MM.1S (cell line): Measurements from ENCODE around the gene TMPRSS11F.

Experiments used
- DNase-seq: peaks from one replicate; pipeline ENCODE4 v3.0.0-alpha.2; 2015
- H2AFZ ChIP-seq: fragments of 300-600 bp; sonication (generic); 2 replicates; pipeline ENCODE4 v1.6.0; 2016; ENCODE audit warnings: antibody characterized with exemption, low read length
- H3F3A ChIP-seq: fragments of 300-600 bp; sonication (generic); 2 replicates; pipeline ENCODE4 v1.6.1; 2016; ENCODE audit warnings: mild to moderate bottlenecking, antibody characterized with exemption, low read length, moderate library complexity, mixed read lengths; ENCODE audit not compliant: insufficient read depth
- H3K27ac ChIP-seq: fragments of 300-600 bp; sonication (generic); 2 replicates; pipeline ENCODE4 v1.5.1; 2016; ENCODE audit warnings: mild to moderate bottlenecking, low read length
- H3K27me3 ChIP-seq: fragments of 300-600 bp; sonication (generic); replicated peaks from 2 replicates; pipeline ENCODE4 v1.6.0; 2016; ENCODE audit warnings: low read length; ENCODE audit not compliant: insufficient read depth
- H3K36me3 ChIP-seq: fragments of 300-600 bp; sonication (generic); replicated peaks from 2 replicates; pipeline ENCODE4 v1.6.1; 2016; ENCODE audit warnings: mild to moderate bottlenecking, low read length, mixed read lengths; ENCODE audit not compliant: insufficient read depth
- H3K4me1 ChIP-seq: fragments of 300-600 bp; sonication (generic); 2 replicates; pipeline ENCODE4 v1.6.1; 2016; ENCODE audit warnings: low read length, mixed read lengths
- H3K4me2 ChIP-seq: fragments of 300-600 bp; sonication (generic); 2 replicates; pipeline ENCODE4 v1.6.0; 2016; ENCODE audit warnings: low read depth, low read length
- H3K4me3 ChIP-seq: fragments of 300-600 bp; sonication (generic); 2 replicates; pipeline ENCODE4 v1.5.1; 2016; ENCODE audit warnings: low read length, mixed read lengths
- H3K79me2 ChIP-seq: fragments of 300-600 bp; sonication (generic); 2 replicates; pipeline ENCODE4 v1.6.1; 2016; ENCODE audit warnings: mixed run types, low read length, mixed read lengths
- H3K9ac ChIP-seq: fragments of 300-600 bp; sonication (generic); 2 replicates; pipeline ENCODE4 v1.6.1; 2016; ENCODE audit warnings: low read length, mixed read lengths
- H3K9me2 ChIP-seq: fragments of 300-600 bp; sonication (generic); replicated peaks from 2 replicates; pipeline ENCODE4 v1.6.1; 2016; ENCODE audit warnings: mild to moderate bottlenecking, low read length, mixed read lengths; ENCODE audit not compliant: insufficient read depth
- H3K9me3 ChIP-seq: fragments of 300-600 bp; sonication (generic); replicated peaks from 2 replicates; pipeline ENCODE4 v1.6.1; 2016; ENCODE audit warnings: mild to moderate bottlenecking, low read length, mixed read lengths; ENCODE audit not compliant: insufficient read depth
- H4K20me1 ChIP-seq: fragments of 300-600 bp; sonication (generic); 2 replicates; pipeline ENCODE4 v1.6.1; 2016; ENCODE audit warnings: mild to moderate bottlenecking, low read length, moderate library complexity, mixed read lengths; ENCODE audit not compliant: insufficient read depth
- CTCF ChIP-seq: fragments of 300-600 bp; sonication (generic); IDR thresholded peaks from 2 replicates; pipeline ENCODE4 v1.5.1; 2016; ENCODE audit warnings: antibody characterized with exemption, low read length, mixed read lengths
- EZH2 ChIP-seq: fragments of 300-600 bp; sonication (generic); optimal IDR thresholded peaks from 2 replicates; pipeline ENCODE3; 2017; ENCODE audit warnings: low read depth, mild to moderate bottlenecking, antibody characterized with exemption, low read length, mixed read lengths
- EZH2phosphoT487 ChIP-seq: fragments of 300-600 bp; sonication (generic); IDR thresholded peaks from 2 replicates; pipeline ENCODE4 v1.6.1; 2018; ENCODE audit warnings: antibody characterized with exemption, low read length

The TMPRSS11F gene

GRCh38 chr4:68077737-68078136 lies 51.9 kb downstream of the TMPRSS11F start:
- no peak overlapping the region for H3K27ac ChIP-seq
- no peak overlapping the region for H3K4me3 ChIP-seq
- no peak overlapping the region for H2AFZ ChIP-seq
- H3K4me1 ChIP-seq, result no peaks in the 10 kb centered on the region
- no peak for TF ChIP-seq EZH2phosphoT487
- TF ChIP-seq CTCF, result no peak
- no peak for TF ChIP-seq EZH2
- no peaks in the 10 kb centered on the region for H3K27me3 ChIP-seq
- no peaks in the 10 kb centered on the region for H4K20me1 ChIP-seq
- no peak overlapping the region for H3K4me2 ChIP-seq
- no peak overlapping the region for H3K9ac ChIP-seq
- no peaks in the 10 kb centered on the region for H3F3A ChIP-seq
- H3K79me2 ChIP-seq, result no peaks in the 10 kb centered on the region
- H3K9me3 ChIP-seq, result no peaks in the 10 kb centered on the region
- H3K36me3 ChIP-seq, result no peaks in the 10 kb centered on the region
- DNase-seq, result no peak
- no peaks in the 10 kb centered on the region for H3K9me2 ChIP-seq

GRCh38 chr4:68077301-68077700 lies 52.4 kb downstream of the TMPRSS11F start:
- no peaks in the 10 kb centered on the region for H3K4me1 ChIP-seq
- no peaks in the 10 kb centered on the region for H4K20me1 ChIP-seq
- no peak overlapping the region for H3K4me3 ChIP-seq
- H2AFZ ChIP-seq, result no peak overlapping the region
- H3F3A ChIP-seq, result no peaks in the 10 kb centered on the region
- no peaks in the 10 kb centered on the region for H3K27me3 ChIP-seq
- TF ChIP-seq EZH2phosphoT487 (no peak), CTCF (no peak), EZH2 (no peak)
- no peak for DNase-seq
- H3K9me3 ChIP-seq, result no peaks in the 10 kb centered on the region
- no peak overlapping the region for H3K9ac ChIP-seq
- H3K9me2 ChIP-seq, result no peaks in the 10 kb centered on the region
- no peak overlapping the region for H3K27ac ChIP-seq
- H3K36me3 ChIP-seq, result no peaks in the 10 kb centered on the region
- H3K79me2 ChIP-seq, result no peaks in the 10 kb centered on the region
- no peak overlapping the region for H3K4me2 ChIP-seq

- Histone ChIP-seq H3K9me2 (no peaks in the 10 kb centered on the region), H3K4me1 (no peaks in the 10 kb centered on the region)
Observed at GRCh38 chr4:68076194-68076593, 53.5 kb downstream of the TMPRSS11F start.

More at GRCh38 chr4:68076194-68076593, 53.5 kb downstream of the TMPRSS11F start:
- Histone ChIP-seq H3K9ac (no peak overlapping the region), H2AFZ (no peak overlapping the region), H3K9me3 (no peaks in the 10 kb centered on the region), H3F3A (no peaks in the 10 kb centered on the region), H3K4me2 (no peak overlapping the region), H3K36me3 (no peaks in the 10 kb centered on the region), H3K79me2 (no peaks in the 10 kb centered on the region), H3K27ac (no peak overlapping the region), H4K20me1 (no peaks in the 10 kb centered on the region), H3K4me3 (no peak overlapping the region), H3K27me3 (no peaks in the 10 kb centered on the region)
- no peak for TF ChIP-seq EZH2phosphoT487
- no peak for TF ChIP-seq CTCF
- no peak for TF ChIP-seq EZH2
- no peak for DNase-seq
